OCI-LY7 (cell line): ENCODE data around the gene SCN1B. TPM values are rescaled to one million over a fixed set of nuclear protein-coding genes. Genes with fewer than 3 reads are reported as not detected.

Experiments
- BruUV-seq: library from RNA; stranded (reverse); fragments of 400-500 nt; replicated peaks from 2 replicates; lab custom pipeline; 2021; lab: Mats Ljungman, UMichigan
- CTCF ChIA-PET: fragments of 300-600 bp; sonication (Branson Sonifier 250); formaldehyde crosslinking; loops from one replicate; lab custom pipeline; 2022; ENCODE audit warnings: antibody characterized with exemption; ENCODE audit not compliant: unreplicated experiment; lab: Charles Lee
- POLR2A ChIA-PET: fragments of 300-600 bp; sonication (Branson Sonifier 250); formaldehyde crosslinking; loops from one replicate; lab custom pipeline; 2022; ENCODE audit warnings: antibody characterized with exemption; lab: Charles Lee
- DNase-seq: peaks from one replicate; pipeline ENCODE4 v3.0.0-alpha.2; 2015; ENCODE audit warnings: low spot score
- H2AFZ ChIP-seq: fragments of 200-600 bp; sonication (generic), shearing (Covaris generic); 2 replicates; pipeline ENCODE4 v1.6.1; 2014; ENCODE audit warnings: mild to moderate bottlenecking, antibody characterized with exemption, low read length, moderate library complexity
- H3K27ac ChIP-seq: fragments of 200-600 bp; sonication (generic); 2 replicates; pipeline ENCODE4 v1.5.1; 2014; ENCODE audit warnings: mixed run types, low read depth, mild to moderate bottlenecking, moderate library complexity, low read length, inconsistent platforms; ENCODE audit not compliant: poor library complexity, severe bottlenecking
- H3K36me3 ChIP-seq: fragments of 200-600 bp; sonication (generic); 2 replicates; pipeline ENCODE4 v1.6.1; 2014; ENCODE audit warnings: mild to moderate bottlenecking, antibody characterized with exemption, low read length, moderate library complexity, mixed read lengths; ENCODE audit not compliant: insufficient read depth
- H3K4me1 ChIP-seq: fragments of 200-600 bp; sonication (generic); 2 replicates; pipeline ENCODE4 v1.5.1; 2014; ENCODE audit warnings: mild to moderate bottlenecking, low read length; ENCODE audit not compliant: insufficient read depth, poor library complexity, severe bottlenecking
- H3K4me2 ChIP-seq: fragments of 200-600 bp; sonication (generic); 2 replicates; pipeline ENCODE4 v1.6.1; 2014; ENCODE audit warnings: mild to moderate bottlenecking, low read length
- H3K4me3 ChIP-seq: fragments of 200-600 bp; sonication (generic); 2 replicates; pipeline ENCODE4 v1.5.1; 2014; ENCODE audit warnings: mild to moderate bottlenecking, low read depth, low read length; ENCODE audit not compliant: poor library complexity, severe bottlenecking
- H3K79me2 ChIP-seq: fragments of 200-600 bp; sonication (generic); 2 replicates; pipeline ENCODE4 v1.6.1; 2016; ENCODE audit warnings: low read depth, mild to moderate bottlenecking, low read length, moderate library complexity, mixed read lengths; ENCODE audit not compliant: insufficient read depth
- H3K9me2 ChIP-seq: fragments of 200-600 bp; sonication (generic); 2 replicates; pipeline ENCODE4 v1.6.1; 2016; ENCODE audit warnings: mild to moderate bottlenecking, low read length, mixed read lengths; ENCODE audit not compliant: insufficient read depth
- H3K9me3 ChIP-seq: fragments of 200-600 bp; sonication (generic); 2 replicates; pipeline ENCODE4 v1.6.1; 2014; ENCODE audit warnings: mild to moderate bottlenecking, mixed run types, low read length, mixed read lengths
- H4K20me1 ChIP-seq: fragments of 200-600 bp; sonication (generic); 2 replicates; pipeline ENCODE4 v1.6.1; 2014; ENCODE audit warnings: mild to moderate bottlenecking, antibody characterized with exemption, low read length, moderate library complexity, mixed read lengths; ENCODE audit not compliant: insufficient read depth
- EZH2phosphoT487 ChIP-seq: fragments of 200-600 bp; sonication (generic); IDR thresholded peaks from 2 replicates; pipeline ENCODE4 v1.6.1; 2018; ENCODE audit warnings: low read depth, borderline replicate concordance, mild to moderate bottlenecking, mixed run types, antibody characterized with exemption, low read length, moderate library complexity, mixed read lengths
- intact Hi-C: fragments of 100-400 bp; cut with micrococcal nuclease; formaldehyde crosslinking; loops from one replicate; pipeline ENCODE4 v1.10.0; 2022; ENCODE audit not compliant: unreplicated experiment
- total RNA-seq, 2 experiments: library from RNA; depleted of rRNA in 1 of 2; stranded (reverse); fragments of >200 nt in 1 of 2; shearing (Covaris generic) in 1 of 2; gene quantifications; 2 replicates each; pipeline ENCODE4 v1.2.3, GENCODE V29; 2014 to 2022
- TF ChIP-seq, protein P1 (sequence below): fragments of 200-600 bp; sonication (generic); conservative IDR thresholded peaks from 2 replicates; pipeline ENCODE4 v1.5.1; 2014; ENCODE audit warnings: mild to moderate bottlenecking, antibody characterized with exemption, low read length, moderate library complexity, mixed read lengths

Gene SCN1B
- total RNA-seq, 2 experiments from 2014 or later = 0.41 to 3.1 TPM

- BruUV-seq = no TSS peak
- Histone ChIP-seq H3K9me2 (no peaks in the 10 kb centered on the region), H3K4me1 (no peaks in the 10 kb centered on the region), H3K4me2 (no peak overlapping the region), H3K79me2 (no peaks in the 10 kb centered on the region), H3K27ac (no peak overlapping the region), H3K9me3 (no peaks in the 10 kb centered on the region), H4K20me1 (no peaks in the 10 kb centered on the region), H3K4me3 (no peak overlapping the region), H3K36me3 (peaks cover 94% of the 10 kb centered on the region), H2AFZ (no peak overlapping the region)
- no peak for TF ChIP-seq EZH2phosphoT487
- TF ChIP-seq, protein P1, sequence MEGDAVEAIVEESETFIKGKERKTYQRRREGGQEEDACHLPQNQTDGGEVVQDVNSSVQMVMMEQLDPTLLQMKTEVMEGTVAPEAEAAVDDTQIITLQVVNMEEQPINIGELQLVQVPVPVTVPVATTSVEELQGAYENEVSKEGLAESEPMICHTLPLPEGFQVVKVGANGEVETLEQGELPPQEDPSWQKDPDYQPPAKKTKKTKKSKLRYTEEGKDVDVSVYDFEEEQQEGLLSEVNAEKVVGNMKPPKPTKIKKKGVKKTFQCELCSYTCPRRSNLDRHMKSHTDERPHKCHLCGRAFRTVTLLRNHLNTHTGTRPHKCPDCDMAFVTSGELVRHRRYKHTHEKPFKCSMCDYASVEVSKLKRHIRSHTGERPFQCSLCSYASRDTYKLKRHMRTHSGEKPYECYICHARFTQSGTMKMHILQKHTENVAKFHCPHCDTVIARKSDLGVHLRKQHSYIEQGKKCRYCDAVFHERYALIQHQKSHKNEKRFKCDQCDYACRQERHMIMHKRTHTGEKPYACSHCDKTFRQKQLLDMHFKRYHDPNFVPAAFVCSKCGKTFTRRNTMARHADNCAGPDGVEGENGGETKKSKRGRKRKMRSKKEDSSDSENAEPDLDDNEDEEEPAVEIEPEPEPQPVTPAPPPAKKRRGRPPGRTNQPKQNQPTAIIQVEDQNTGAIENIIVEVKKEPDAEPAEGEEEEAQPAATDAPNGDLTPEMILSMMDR = no peak
- POLR2A ChIA-PET = no interaction called here
- no peak for DNase-seq
- intact Hi-C loops = no loop called here
- CTCF ChIA-PET = no interaction called here
These were observed 14.9 kb upstream of the SCN1B start for GRCh38 chr19:35015270-35015953.

- TF ChIP-seq, protein P1 = no peak
- no peak for TF ChIP-seq EZH2phosphoT487
- CTCF ChIA-PET = no interaction called here
- Histone ChIP-seq H3K9me3 (no peaks in the 10 kb centered on the region), H3K9me2 (no peaks in the 10 kb centered on the region), H3K79me2 (no peaks in the 10 kb centered on the region), H3K4me1 (no peaks in the 10 kb centered on the region), H4K20me1 (no peaks in the 10 kb centered on the region), H3K36me3 (peaks cover 94% of the 10 kb centered on the region), H3K4me2 (no peak overlapping the region), H3K4me3 (no peak overlapping the region), H3K27ac (no peak overlapping the region), H2AFZ (no peak overlapping the region)
- no TSS peak for BruUV-seq
- no peak for DNase-seq
- intact Hi-C loops = no loop called here
- POLR2A ChIA-PET = interaction anchor here (0.6 kb wide), 1 partner anchor 8 kb away, joined by 3 read pairs; no protein-coding TSS in a partner anchor
These were observed 14.3 kb upstream of the SCN1B start for GRCh38 chr19:35015954-35016351.

- Histone ChIP-seq H3K9me2 (no peaks in the 10 kb centered on the region), H4K20me1 (no peaks in the 10 kb centered on the region), H3K4me3 (no peak overlapping the region), H3K27ac (no peak overlapping the region), H3K36me3 (peaks cover 94% of the 10 kb centered on the region), H3K9me3 (no peaks in the 10 kb centered on the region), H3K4me2 (no peak overlapping the region), H3K79me2 (no peaks in the 10 kb centered on the region), H3K4me1 (no peaks in the 10 kb centered on the region), H2AFZ (no peak overlapping the region)
- DNase-seq = no peak
- BruUV-seq = no TSS peak
- intact Hi-C loops = no loop called here
- CTCF ChIA-PET = no interaction called here
- TF ChIP-seq, protein P1 = no peak
- TF ChIP-seq EZH2phosphoT487 = no peak
- POLR2A ChIA-PET = no interaction called here
These were observed 12.8 kb upstream of the SCN1B start for GRCh38 chr19:35017507-35017906.
